OCI-LY1 (cell line): ENCODE results near the gene MFF.

Source experiments
- H2AFZ ChIP-seq: fragments of 200-600 bp; sonication (generic), shearing (Covaris generic); 2 replicates; pipeline ENCODE4 v1.6.0; 2014; ENCODE audit warnings: antibody characterized with exemption, mild to moderate bottlenecking, low read length
- H3F3A ChIP-seq: fragments of 200-600 bp; sonication (generic), shearing (Covaris generic); 2 replicates; pipeline ENCODE4 v1.6.0; 2014; ENCODE audit warnings: mild to moderate bottlenecking, antibody characterized with exemption, low read length, moderate library complexity; ENCODE audit not compliant: insufficient read depth
- H3K27ac ChIP-seq: fragments of 200-600 bp; sonication (generic); 2 replicates; pipeline ENCODE4 v1.5.1; 2014; ENCODE audit warnings: low read length, mixed run types, mild to moderate bottlenecking, low read depth; ENCODE audit not compliant: poor library complexity, severe bottlenecking
- H3K27me3 ChIP-seq: fragments of 200-600 bp; sonication (generic); 2 replicates; pipeline ENCODE4 v1.6.0; 2014; ENCODE audit warnings: antibody characterized with exemption, mild to moderate bottlenecking, low read length, moderate library complexity; ENCODE audit not compliant: insufficient read depth
- H3K36me3 ChIP-seq: fragments of 200-600 bp; sonication (generic); 2 replicates; pipeline ENCODE4 v1.6.1; 2014; ENCODE audit warnings: mild to moderate bottlenecking, antibody characterized with exemption, low read length, moderate library complexity, mixed read lengths; ENCODE audit not compliant: insufficient read depth
- H3K4me1 ChIP-seq: fragments of 200-600 bp; sonication (generic); 2 replicates; pipeline ENCODE4 v1.5.1; 2014; ENCODE audit warnings: mild to moderate bottlenecking, low read length, moderate library complexity; ENCODE audit not compliant: insufficient read depth, severe bottlenecking
- H3K4me2 ChIP-seq: fragments of 200-600 bp; sonication (generic), shearing (Covaris generic); 2 replicates; pipeline ENCODE4 v1.6.1; 2014; ENCODE audit warnings: low read length
- H3K4me3 ChIP-seq: fragments of 200-600 bp; sonication (generic); 2 replicates; pipeline ENCODE4 v1.5.1; 2014; ENCODE audit warnings: low read length, low read depth, mild to moderate bottlenecking, mixed read lengths; ENCODE audit not compliant: poor library complexity, severe bottlenecking
- H3K79me2 ChIP-seq: fragments of 200-600 bp; shearing (Covaris generic); 2 replicates; pipeline ENCODE4 v1.6.1; 2016; ENCODE audit warnings: mixed run types, low read length, mixed read lengths; ENCODE audit not compliant: insufficient read depth
- H3K9ac ChIP-seq: fragments of 200-600 bp; sonication (generic), shearing (Covaris generic); 2 replicates; pipeline ENCODE4 v1.6.1; 2014; ENCODE audit warnings: mild to moderate bottlenecking, low read length, mixed read lengths
- H3K9me2 ChIP-seq: fragments of 200-600 bp; sonication (generic), shearing (Covaris generic); 2 replicates; pipeline ENCODE4 v1.6.1; 2014; ENCODE audit warnings: low read depth, mild to moderate bottlenecking, low read length, mixed read lengths
- H3K9me3 ChIP-seq: fragments of 200-600 bp; shearing (Covaris generic); 2 replicates; pipeline ENCODE4 v1.6.1; 2014; ENCODE audit warnings: low read length, mixed read lengths
- H4K20me1 ChIP-seq: fragments of 200-600 bp; sonication (generic), shearing (Covaris generic); 2 replicates; pipeline ENCODE4 v1.6.0; 2016; ENCODE audit warnings: mild to moderate bottlenecking, low read length; ENCODE audit not compliant: insufficient read depth
- EZH2 ChIP-seq: fragments of 200-600 bp; sonication (generic), shearing (Covaris generic); IDR thresholded peaks from 2 replicates; pipeline ENCODE4 v1.8.0; 2017; ENCODE audit warnings: borderline replicate concordance, mixed run types, mild to moderate bottlenecking, antibody characterized with exemption, low read length, moderate library complexity, mixed read lengths
- TF ChIP-seq, protein P1 (sequence below): fragments of 200-600 bp; sonication (generic), shearing (Covaris generic); IDR thresholded peaks from 2 replicates; pipeline ENCODE4 v1.5.1; 2017; ENCODE audit warnings: mild to moderate bottlenecking, antibody characterized with exemption, low read length, moderate library complexity, mixed read lengths

The MFF gene

DNA sequence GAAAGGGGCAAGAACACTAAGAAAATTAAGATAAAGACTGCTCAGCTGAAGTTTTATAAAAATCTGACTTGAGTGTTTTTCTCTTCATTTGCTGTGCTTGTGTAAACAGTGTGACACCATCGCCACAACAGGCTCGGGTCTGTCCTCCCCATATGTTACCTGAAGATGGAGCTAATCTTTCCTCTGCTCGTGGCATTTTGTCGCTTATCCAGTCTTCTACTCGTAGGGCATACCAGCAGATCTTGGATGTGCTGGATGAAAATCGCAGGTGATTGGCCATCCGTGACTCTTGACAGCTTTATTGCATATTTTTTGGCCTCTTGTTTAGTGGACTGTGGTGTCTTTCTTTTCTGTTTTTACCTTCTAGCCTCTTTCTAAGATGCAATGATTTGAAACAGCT, 22.1 kb downstream of the MFF start:
- Histone ChIP-seq H3K27ac (no peak overlapping the region), H4K20me1 (no peaks in the 10 kb centered on the region), H3K36me3 (peaks cover 65% of the 10 kb centered on the region), H3K4me3 (no peak overlapping the region), H3K4me1 (no peaks in the 10 kb centered on the region), H3K4me2 (no peak overlapping the region), H3K27me3 (no peaks in the 10 kb centered on the region), H2AFZ (no peak overlapping the region), H3K9me2 (no peaks in the 10 kb centered on the region), H3K79me2 (no peaks in the 10 kb centered on the region), H3K9ac (no peak overlapping the region), H3F3A (no peaks in the 10 kb centered on the region), H3K9me3 (no peaks in the 10 kb centered on the region)
- no peak for TF ChIP-seq EZH2
- TF ChIP-seq, protein P1, sequence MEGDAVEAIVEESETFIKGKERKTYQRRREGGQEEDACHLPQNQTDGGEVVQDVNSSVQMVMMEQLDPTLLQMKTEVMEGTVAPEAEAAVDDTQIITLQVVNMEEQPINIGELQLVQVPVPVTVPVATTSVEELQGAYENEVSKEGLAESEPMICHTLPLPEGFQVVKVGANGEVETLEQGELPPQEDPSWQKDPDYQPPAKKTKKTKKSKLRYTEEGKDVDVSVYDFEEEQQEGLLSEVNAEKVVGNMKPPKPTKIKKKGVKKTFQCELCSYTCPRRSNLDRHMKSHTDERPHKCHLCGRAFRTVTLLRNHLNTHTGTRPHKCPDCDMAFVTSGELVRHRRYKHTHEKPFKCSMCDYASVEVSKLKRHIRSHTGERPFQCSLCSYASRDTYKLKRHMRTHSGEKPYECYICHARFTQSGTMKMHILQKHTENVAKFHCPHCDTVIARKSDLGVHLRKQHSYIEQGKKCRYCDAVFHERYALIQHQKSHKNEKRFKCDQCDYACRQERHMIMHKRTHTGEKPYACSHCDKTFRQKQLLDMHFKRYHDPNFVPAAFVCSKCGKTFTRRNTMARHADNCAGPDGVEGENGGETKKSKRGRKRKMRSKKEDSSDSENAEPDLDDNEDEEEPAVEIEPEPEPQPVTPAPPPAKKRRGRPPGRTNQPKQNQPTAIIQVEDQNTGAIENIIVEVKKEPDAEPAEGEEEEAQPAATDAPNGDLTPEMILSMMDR = no peak

DNA sequence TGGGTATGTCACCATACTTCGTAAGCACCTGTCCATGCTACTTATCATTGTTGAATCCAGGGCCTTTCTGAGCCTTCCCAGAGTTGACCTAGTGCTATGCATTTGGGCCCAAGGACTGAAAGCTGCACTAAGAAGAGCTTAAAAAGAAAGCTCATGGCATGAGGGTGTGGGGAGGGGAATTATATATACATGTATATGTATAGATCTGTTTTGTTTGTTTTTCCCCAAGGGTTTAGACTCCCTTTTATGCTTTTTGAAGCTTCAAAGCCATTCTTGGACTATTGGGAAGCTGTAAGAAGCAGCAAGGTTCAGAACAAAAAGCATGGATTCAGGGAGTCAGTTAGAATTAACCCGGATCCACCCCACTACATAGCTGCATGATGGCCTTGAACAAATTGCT, 23.3 kb downstream of the MFF start:
- H3K36me3 ChIP-seq = peaks cover 64% of the 10 kb centered on the region
- no peaks in the 10 kb centered on the region for H3K9me3 ChIP-seq
- no peaks in the 10 kb centered on the region for H3K79me2 ChIP-seq
- no peak overlapping the region for H3K9ac ChIP-seq
- no peak overlapping the region for H2AFZ ChIP-seq
- H3F3A ChIP-seq = no peaks in the 10 kb centered on the region
- no peak overlapping the region for H3K4me3 ChIP-seq
- TF ChIP-seq, protein P1 = no peak
- no peak for TF ChIP-seq EZH2
- no peak overlapping the region for H3K27ac ChIP-seq
- H3K9me2 ChIP-seq = no peaks in the 10 kb centered on the region
- H3K4me2 ChIP-seq = no peak overlapping the region
- H3K27me3 ChIP-seq = no peaks in the 10 kb centered on the region
- H4K20me1 ChIP-seq = no peaks in the 10 kb centered on the region
- H3K4me1 ChIP-seq = no peaks in the 10 kb centered on the region

DNA sequence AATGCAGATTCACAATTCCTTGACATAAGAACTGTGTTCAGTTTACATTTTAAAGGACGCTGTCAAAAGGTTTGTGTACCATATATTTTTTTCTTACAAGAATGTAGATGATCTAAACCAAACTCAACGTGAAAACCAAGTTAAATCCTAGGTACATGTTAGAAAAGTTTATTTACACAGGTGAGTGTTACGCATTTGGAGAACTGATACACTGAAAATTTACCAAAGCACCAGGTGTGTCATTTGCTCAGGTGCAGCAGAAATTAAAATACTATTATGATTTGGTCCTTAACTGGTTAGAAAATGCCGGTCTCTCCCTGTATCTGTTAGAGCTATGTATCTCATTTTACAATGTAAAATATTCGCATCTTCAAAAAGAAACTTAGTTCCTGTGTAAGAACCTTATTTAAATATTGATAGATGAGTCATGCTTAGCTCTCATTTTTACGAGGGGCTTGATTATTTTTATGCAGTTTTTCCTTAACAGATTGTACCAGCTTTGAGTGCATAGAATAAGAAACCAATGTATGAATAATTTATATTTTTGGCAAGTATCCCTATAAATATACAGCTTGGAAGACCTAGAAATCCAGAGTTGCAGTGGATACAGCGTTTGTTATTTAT, 25.1 kb downstream of the MFF start:
- no peaks in the 10 kb centered on the region for H4K20me1 ChIP-seq
- H3K9ac ChIP-seq = no peak overlapping the region
- no peaks in the 10 kb centered on the region for H3K4me1 ChIP-seq
- H3K4me3 ChIP-seq = no peak overlapping the region
- H3K36me3 ChIP-seq = peaks cover 63% of the 10 kb centered on the region
- no peaks in the 10 kb centered on the region for H3K9me2 ChIP-seq
- H3K27ac ChIP-seq = no peak overlapping the region
- no peaks in the 10 kb centered on the region for H3K9me3 ChIP-seq
- H3K79me2 ChIP-seq = no peaks in the 10 kb centered on the region
- H3K27me3 ChIP-seq = no peaks in the 10 kb centered on the region
- H3F3A ChIP-seq = no peaks in the 10 kb centered on the region
- no peak overlapping the region for H2AFZ ChIP-seq
- no peak overlapping the region for H3K4me2 ChIP-seq
- TF ChIP-seq EZH2 = no peak
- TF ChIP-seq, protein P1 = no peak
